HepG2 (cell line): ENCODE results near the gene BRCA2. TPM values are rescaled to one million over a fixed set of nuclear protein-coding genes. Genes with fewer than 3 reads are reported as not detected.

Experiments used
- ARHGAP35 ChIP-seq: sonication (generic); formaldehyde crosslinking; IDR thresholded peaks from 2 replicates; pipeline ENCODE4 v1.9.0; 2022; ENCODE audit warnings: mild to moderate bottlenecking, inconsistent platforms, moderate library complexity, missing genetic modification reagents, borderline replicate concordance
- BCL6 ChIP-seq: IDR thresholded peaks from 2 replicates; pipeline ENCODE4 v1.6.1; 2016; ENCODE audit warnings: missing genetic modification reagents, missing compliant biosample characterization
- BCLAF1 ChIP-seq: fragments of 450-650 bp; IDR thresholded peaks from 2 replicates; pipeline ENCODE4 v1.6.1; 2017; ENCODE audit warnings: mild to moderate bottlenecking
- HMGXB3 ChIP-seq: sonication (generic); formaldehyde crosslinking; IDR thresholded peaks from 2 replicates; pipeline ENCODE4 v1.4.0; 2020; ENCODE audit warnings: missing genetic modification reagents, borderline replicate concordance
- HNF1B ChIP-seq: sonication (generic); formaldehyde crosslinking; IDR thresholded peaks from 2 replicates; pipeline ENCODE4 v1.5.1; 2020; ENCODE audit warnings: mild to moderate bottlenecking, moderate library complexity, missing genetic modification reagents
- JARID2 ChIP-seq: sonication (generic); formaldehyde crosslinking; IDR thresholded peaks from 2 replicates; pipeline ENCODE4 v1.8.1; 2023; ENCODE audit warnings: missing genetic modification reagents, inconsistent platforms; ENCODE audit not compliant: insufficient replicate concordance
- KDM5A ChIP-seq: fragments of 200-600 bp; sonication (generic); IDR thresholded peaks from 2 replicates; pipeline ENCODE4 v1.7.0; 2018; ENCODE audit warnings: antibody characterized with exemption, mild to moderate bottlenecking, low read length, borderline replicate concordance
- NFE2L2 ChIP-seq: fragments of 150-350 bp; IDR thresholded peaks from 2 replicates; pipeline ENCODE4 v1.6.1; 2014; ENCODE audit warnings: low read length
- TSC22D2 ChIP-seq: sonication (generic); formaldehyde crosslinking; IDR thresholded peaks from 2 replicates; pipeline ENCODE4 v1.5.1; 2020; ENCODE audit warnings: missing genetic modification reagents, mild to moderate bottlenecking, borderline replicate concordance
- ZNF24 ChIP-seq: fragments of 450-650 bp; IDR thresholded peaks from 2 replicates; pipeline ENCODE4 v1.6.1; 2017; ENCODE audit warnings: antibody characterized with exemption, mild to moderate bottlenecking
- ZNF605 ChIP-seq: sonication (generic); formaldehyde crosslinking; IDR thresholded peaks from 2 replicates; pipeline ENCODE4 v1.8.0; 2022; ENCODE audit warnings: mild to moderate bottlenecking, missing genetic modification reagents
- ZNF619 ChIP-seq: sonication (generic); formaldehyde crosslinking; IDR thresholded peaks from 2 replicates; pipeline ENCODE4 v1.4.0; 2020; ENCODE audit warnings: mild to moderate bottlenecking, missing genetic modification reagents
- ZNF781 ChIP-seq: sonication (generic); formaldehyde crosslinking; IDR thresholded peaks from 2 replicates; pipeline ENCODE4 v1.5.1; 2020; ENCODE audit warnings: borderline replicate concordance, mild to moderate bottlenecking, missing genetic modification reagents; ENCODE audit errors: not compliant biosample characterization
- polyA plus RNA-seq, 8 experiments: library from polyadenylated mRNA; depleted of rRNA in 3 of 8; stranded (reverse) in 7 of 8; unstranded in 1 of 8; fragments of >200 nt; fragmentation: Illumina TruSeq in 4 of 8; extraction: Trizol in 4 of 8; gene quantifications; 2 replicates each; pipeline versions ENCODE4 v1.2.1 to v1.2.3, GENCODE V29; 2011 to 2016; ENCODE audit warnings: low read depth in 4 of 8, missing spikeins in 1 of 8, mixed read lengths in 1 of 8; ENCODE audit not compliant: insufficient read depth in 1 of 8
- total RNA-seq, 5 experiments: library from RNA; depleted of rRNA; stranded (reverse); fragments of >200 nt; fragmentation: Illumina TruSeq; extraction: Trizol; gene quantifications; 2 replicates each; pipeline ENCODE4 v1.2.3, GENCODE V29; 2016; ENCODE audit warnings: low read depth in 1 of 5
- TF ChIP-seq, protein P1 (sequence below): fragments of 450-650 bp; IDR thresholded peaks from 2 replicates; pipeline ENCODE4 v1.6.1; 2017
- TF ChIP-seq, protein P2 (sequence below): sonication (generic); formaldehyde crosslinking; IDR thresholded peaks from 2 replicates; pipeline ENCODE4 v1.5.0; 2020; ENCODE audit warnings: mild to moderate bottlenecking, missing genetic modification reagents, borderline replicate concordance

BRCA2 gene
- total and polyA plus RNA-seq, 2 of the 13 experiments (the other 11 are each of a cell fraction or from before 2014, with no cell fraction given): 3.1 to 24.6 TPM

- TF ChIP-seq ZNF781 (CRISPR knock-in tag) (peak; percentile 46), ZNF605 (peak; percentile 78), BCL6 (CRISPR knock-in tag) (no peak; the same call in 1 of the 2 replicates), JARID2 (CRISPR knock-in tag) (no peak), BCLAF1 (no peak), NFE2L2 (no peak), KDM5A (0 out of 2 replicates have a peak, but pooled peaks have one; percentile 20), HMGXB3 (peak; percentile 72), HNF1B (CRISPR knock-in tag) (0 out of 2 replicates have a peak, but pooled peaks have one; percentile 41), ZNF619 (CRISPR knock-in tag) (no peak), ARHGAP35 (no peak), ZNF24 (no peak), TSC22D2 (CRISPR knock-in tag) (no peak)
- TF ChIP-seq, protein P1, sequence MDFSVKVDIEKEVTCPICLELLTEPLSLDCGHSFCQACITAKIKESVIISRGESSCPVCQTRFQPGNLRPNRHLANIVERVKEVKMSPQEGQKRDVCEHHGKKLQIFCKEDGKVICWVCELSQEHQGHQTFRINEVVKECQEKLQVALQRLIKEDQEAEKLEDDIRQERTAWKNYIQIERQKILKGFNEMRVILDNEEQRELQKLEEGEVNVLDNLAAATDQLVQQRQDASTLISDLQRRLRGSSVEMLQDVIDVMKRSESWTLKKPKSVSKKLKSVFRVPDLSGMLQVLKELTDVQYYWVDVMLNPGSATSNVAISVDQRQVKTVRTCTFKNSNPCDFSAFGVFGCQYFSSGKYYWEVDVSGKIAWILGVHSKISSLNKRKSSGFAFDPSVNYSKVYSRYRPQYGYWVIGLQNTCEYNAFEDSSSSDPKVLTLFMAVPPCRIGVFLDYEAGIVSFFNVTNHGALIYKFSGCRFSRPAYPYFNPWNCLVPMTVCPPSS: no peak
- TF ChIP-seq, protein P2, sequence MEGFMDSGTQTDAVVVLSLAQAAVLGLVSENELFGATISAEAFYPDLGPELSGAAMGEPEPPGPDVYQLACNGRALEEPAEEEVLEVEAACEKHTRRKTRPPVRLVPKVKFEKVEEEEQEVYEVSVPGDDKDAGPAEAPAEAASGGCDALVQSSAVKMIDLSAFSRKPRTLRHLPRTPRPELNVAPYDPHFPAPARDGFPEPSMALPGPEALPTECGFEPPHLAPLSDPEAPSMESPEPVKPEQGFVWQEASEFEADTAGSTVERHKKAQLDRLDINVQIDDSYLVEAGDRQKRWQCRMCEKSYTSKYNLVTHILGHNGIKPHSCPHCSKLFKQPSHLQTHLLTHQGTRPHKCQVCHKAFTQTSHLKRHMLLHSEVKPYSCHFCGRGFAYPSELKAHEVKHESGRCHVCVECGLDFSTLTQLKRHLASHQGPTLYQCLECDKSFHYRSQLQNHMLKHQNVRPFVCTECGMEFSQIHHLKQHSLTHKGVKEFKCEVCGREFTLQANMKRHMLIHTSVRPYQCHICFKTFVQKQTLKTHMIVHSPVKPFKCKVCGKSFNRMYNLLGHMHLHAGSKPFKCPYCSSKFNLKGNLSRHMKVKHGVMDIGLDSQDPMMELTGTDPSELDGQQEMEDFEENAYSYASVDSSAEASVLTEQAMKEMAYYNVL (CRISPR knock-in tag): no peak; the same call in 1 of the 2 replicates
These were observed at the start of gene BRCA2, which contains the start of gene ZAR1L (continued) for GRCh38 chr13:32315238-32316027.
